ENCODE measurements around the gene SSUH2. TPM values are rescaled to one million over a fixed set of nuclear protein-coding genes. Genes with fewer than 3 reads are reported as not detected.

The SSUH2 gene
- total and polyA plus RNA-seq, 2 of the 13 experiments (the other 11 are each of a cell fraction or from before 2014, with no cell fraction given) = 38.1 to 136 TPM

DNA sequence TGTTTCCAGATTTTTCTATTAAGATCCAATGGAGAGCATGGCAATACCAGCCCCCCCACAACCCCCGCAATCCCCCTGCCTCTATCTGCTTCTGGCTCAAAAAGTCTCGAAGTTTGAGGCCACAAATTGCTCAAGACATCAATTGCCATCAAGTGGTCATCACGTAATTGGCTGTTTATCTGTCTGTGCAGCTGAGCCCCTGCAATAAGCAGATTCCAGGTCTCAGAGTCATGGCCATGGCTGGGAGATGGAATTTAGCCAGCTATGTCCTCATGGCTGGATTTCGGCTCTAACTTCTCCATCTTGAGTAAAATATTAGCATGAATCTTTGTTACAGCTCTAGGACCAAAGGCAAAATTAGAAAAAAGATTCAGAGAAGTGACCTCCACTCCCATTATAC, 22.7 kb downstream of the SSUH2 start (continued):
- TF ChIP-seq TEAD2 (CRISPR knock-in tag; IDR thresholded peaks at IDR 0.05) = no peak
- TF ChIP-seq HNRNPH1 (optimal IDR thresholded peaks at IDR 0.05; ENCODE audit: low read depth, low read length) = no peak
- no peak for TF ChIP-seq NR2C2 (CRISPR knock-in tag; IDR thresholded peaks at IDR 0.05; ENCODE audit: borderline replicate concordance)
- TF ChIP-seq ZNF766 (CRISPR knock-in tag; IDR thresholded peaks at IDR 0.05; ENCODE audit: borderline replicate concordance) = no peak
- no peak for TF ChIP-seq HNF1B (CRISPR knock-in tag; IDR thresholded peaks at IDR 0.05)
- TF ChIP-seq ZNF496 (CRISPR knock-in tag; IDR thresholded peaks at IDR 0.05; ENCODE audit: insufficient replicate concordance) = no peak

GRCh38 chr3:8621141-8621540, 23.5 kb downstream of the SSUH2 start:
- H3K4me1 ChIP-seq (ENCODE audit: insufficient read depth, low read length) = 0 out of 2 replicates have a peak, but pooled peaks cover 4% of the 10 kb centered on the region
- no peak for TF ChIP-seq ZNF652 (CRISPR knock-in tag; IDR thresholded peaks at IDR 0.05; ENCODE audit: borderline replicate concordance, low read depth)
- no peak for TF ChIP-seq HMG20B (CRISPR knock-in tag; conservative IDR thresholded peaks at IDR 0.05)
- TF ChIP-seq, protein P1, sequence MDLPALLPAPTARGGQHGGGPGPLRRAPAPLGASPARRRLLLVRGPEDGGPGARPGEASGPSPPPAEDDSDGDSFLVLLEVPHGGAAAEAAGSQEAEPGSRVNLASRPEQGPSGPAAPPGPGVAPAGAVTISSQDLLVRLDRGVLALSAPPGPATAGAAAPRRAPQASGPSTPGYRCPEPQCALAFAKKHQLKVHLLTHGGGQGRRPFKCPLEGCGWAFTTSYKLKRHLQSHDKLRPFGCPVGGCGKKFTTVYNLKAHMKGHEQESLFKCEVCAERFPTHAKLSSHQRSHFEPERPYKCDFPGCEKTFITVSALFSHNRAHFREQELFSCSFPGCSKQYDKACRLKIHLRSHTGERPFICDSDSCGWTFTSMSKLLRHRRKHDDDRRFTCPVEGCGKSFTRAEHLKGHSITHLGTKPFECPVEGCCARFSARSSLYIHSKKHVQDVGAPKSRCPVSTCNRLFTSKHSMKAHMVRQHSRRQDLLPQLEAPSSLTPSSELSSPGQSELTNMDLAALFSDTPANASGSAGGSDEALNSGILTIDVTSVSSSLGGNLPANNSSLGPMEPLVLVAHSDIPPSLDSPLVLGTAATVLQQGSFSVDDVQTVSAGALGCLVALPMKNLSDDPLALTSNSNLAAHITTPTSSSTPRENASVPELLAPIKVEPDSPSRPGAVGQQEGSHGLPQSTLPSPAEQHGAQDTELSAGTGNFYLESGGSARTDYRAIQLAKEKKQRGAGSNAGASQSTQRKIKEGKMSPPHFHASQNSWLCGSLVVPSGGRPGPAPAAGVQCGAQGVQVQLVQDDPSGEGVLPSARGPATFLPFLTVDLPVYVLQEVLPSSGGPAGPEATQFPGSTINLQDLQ (CRISPR knock-in tag; IDR thresholded peaks at IDR 0.05) = no peak
- TF ChIP-seq ZBTB3 (CRISPR knock-in tag; IDR thresholded peaks at IDR 0.05; ENCODE audit: borderline replicate concordance, low read depth) = no peak
- TF ChIP-seq IKZF1 (IDR thresholded peaks at IDR 0.05) = no peak
- no peak for TF ChIP-seq PHF5A (CRISPR knock-in tag; IDR thresholded peaks at IDR 0.05; ENCODE audit: low read depth, unreplicated experiment)
- TF ChIP-seq SP1 (IDR thresholded peaks at IDR 0.05) = no peak
- TF ChIP-seq SP1 (CRISPR knock-in tag; IDR thresholded peaks at IDR 0.05) = no peak
- H3K27me3 ChIP-seq (ENCODE audit: control insufficient read depth in 1 of 2, insufficient read depth in 2 of 2, low read length in 2 of 2) = no peaks in the 10 kb centered on the region
- H3K27ac ChIP-seq (ENCODE audit: extremely low read length, insufficient read depth, low read length) = no peak overlapping the region
- no peaks in the 10 kb centered on the region for H4K20me1 ChIP-seq (ENCODE audit: insufficient read depth, low read length)
- H3K4me3 ChIP-seq (replicated peaks in 1 of 3; ENCODE audit: insufficient read depth in 1 of 3, low read depth in 2 of 3, low read length in 3 of 3) = no peak overlapping the region
- FAIRE-seq (no peak), ATAC-seq (no peak), DNase-seq (ENCODE audit: low spot score) (no peak)
- no peak overlapping the region for H3K9ac ChIP-seq (ENCODE audit: insufficient read depth, low read depth, low read length)
- intact Hi-C loops (cut with micrococcal nuclease; ENCODE audit: unreplicated experiment) (loop anchor here (5.0 kb wide), 1 partner anchor 294 kb away; no protein-coding TSS in a partner anchor), in situ Hi-C loops (cut with HindIII; ENCODE audit: extremely low pct_ligation_motif_present, low pct_unique_long_range_greater_than_20kb) (loop anchor here (5.0 kb wide), 1 partner anchor 179 kb away; no protein-coding TSS in a partner anchor)
- no TSS peak for BruUV-seq (replicated peaks)
- ChIA-PET POLR2A (no interaction called here), CTCF (ENCODE audit: low intra/inter-chr PET ratio, low total read pairs) (interaction anchor here (3.0 kb wide), 1 partner anchor 179 kb away, joined by 46 read pairs; no protein-coding TSS in a partner anchor)
- H2AFZ ChIP-seq (ENCODE audit: low read length) = no peak overlapping the region
- 100% methylated on average over 3 of the region's 3 CpGs for WGBS (ENCODE audit: low lambda C conversion rate)
- H3K36me3 ChIP-seq (replicated peaks in 1 of 2; ENCODE audit: control insufficient read depth in 1 of 2, insufficient read depth in 2 of 2, low read length in 2 of 2) = peaks cover 13 to 69% of the 10 kb centered on the region in 2 experiments
- no peaks in the 10 kb centered on the region for H3K9me3 ChIP-seq (ENCODE audit: low read length)
- H3K79me2 ChIP-seq (ENCODE audit: insufficient read depth, low read length) = no peaks in the 10 kb centered on the region
- no peak overlapping the region for H3K4me2 ChIP-seq (ENCODE audit: low read depth, low read length)

Data from HepG2 (cell line).